Measurements from ENCODE around the gene RADX. TPM values are rescaled to one million over a fixed set of nuclear protein-coding genes. Genes with fewer than 3 reads are reported as not detected.

Gene RADX
- polyA plus RNA-seq (2012; rRNA removed) = not detected in 2 replicates
- polyA plus RNA-seq (2012; cell fraction: cytosol; rRNA removed) = not detected in 2 replicates
- polyA plus RNA-seq (2012; cell fraction: nucleus; rRNA removed) = not detected in 2 replicates

- Histone ChIP-seq H3K9me3 (no peaks in the 10 kb centered on the region), H4K20me1 (ENCODE audit: insufficient read depth) (no peaks in the 10 kb centered on the region), H3K4me2 (peak within 1 kb of the TSS; percentile 79), H3K4me1 (ENCODE audit: control insufficient read depth in 1 of 2, insufficient read depth in 2 of 2, low read depth in 1 of 2, low read length in 1 of 2) (peaks cover 0 to 4% of the 10 kb centered on the region in 2 experiments; a peak in 1 of 4 replicates), H3F3A (replicated peaks; ENCODE audit: insufficient read depth) (no peaks in the 10 kb centered on the region), H3K9me2 (no peaks in the 10 kb centered on the region), H3K27ac (ENCODE audit: low read depth in 2 of 2, low read length in 1 of 2) (no peak within 1 kb of the TSS), H2AFZ (ENCODE audit: low read depth) (peak within 1 kb of the TSS; percentile 88), H3K79me2 (ENCODE audit: insufficient read depth) (no peaks in the 10 kb centered on the region), H3K36me3 (replicated peaks in 1 of 2; ENCODE audit: control insufficient read depth in 1 of 2, insufficient read depth in 2 of 2, low read length in 1 of 2) (no peaks in the 10 kb centered on the region), H3K9ac (no peak within 1 kb of the TSS), H3K4me3 (ENCODE audit: low read depth in 2 of 2, low read length in 1 of 2) (peak within 1 kb of the TSS; percentile 37 to 58), H3K27me3 (ENCODE audit: insufficient read depth) (peaks cover 42% of the 10 kb centered on the region; the same call in 1 of the 2 replicates)
- ChIA-PET CTCF (interaction anchor here (0.9 to 1.5 kb wide), 2 partner anchors 8 to 10 kb away, joined by 3 to 4 read pairs; no protein-coding TSS in a partner anchor), POLR2A (no interaction called here)
- WGBS (ENCODE audit: low lambda C conversion rate) = 3% methylated on average over 16 of the region's 46 CpGs
- peak; percentile 53 for DNase-seq
- TF ChIP-seq POLR2AphosphoS5 (IDR thresholded peaks at IDR 0.05; ENCODE audit: low read depth, low read length) = no peak
- peak; percentile 62 for TF ChIP-seq NRF1 (IDR thresholded peaks at IDR 0.05; ENCODE audit: low read depth, low read length)
- no peak for TF ChIP-seq USF2 (IDR thresholded peaks at IDR 0.05; ENCODE audit: borderline replicate concordance, low read depth, low read length)
- peak; percentile 38; the same call in 1 of the 2 replicates for TF ChIP-seq RFX5 (IDR thresholded peaks at IDR 0.05; ENCODE audit: low read length)
- no peak for TF ChIP-seq GATA2 (CRISPR knock-in tag; IDR thresholded peaks at IDR 0.05)
Observed at GRCh38 chrX:106611679-106612392, at the start of gene RADX. TSS of gene RADX (plus strand) at chrX:106611978. CDS start at chrX:106612081, 103 bp downstream.

- WGBS (ENCODE audit: low lambda C conversion rate) = 2% methylated on average over 2 of the region's 2 CpGs
- Histone ChIP-seq H3K9me3 (no peaks in the 10 kb centered on the region), H3K36me3 (replicated peaks in 1 of 2; ENCODE audit: control insufficient read depth in 1 of 2, insufficient read depth in 2 of 2, low read length in 1 of 2) (no peaks in the 10 kb centered on the region), H3K4me1 (ENCODE audit: control insufficient read depth in 1 of 2, insufficient read depth in 2 of 2, low read depth in 1 of 2, low read length in 1 of 2) (no peaks in the 10 kb centered on the region), H3K4me2 (no peak overlapping the region), H3K27ac (ENCODE audit: low read depth in 2 of 2, low read length in 1 of 2) (no peak overlapping the region), H3K9ac (no peak overlapping the region), H3K27me3 (ENCODE audit: insufficient read depth) (0 out of 2 replicates have a peak, but pooled peaks cover under 1% of the 10 kb centered on the region), H3K9me2 (no peaks in the 10 kb centered on the region), H3F3A (replicated peaks; ENCODE audit: insufficient read depth) (no peaks in the 10 kb centered on the region), H3K4me3 (ENCODE audit: low read depth in 2 of 2, low read length in 1 of 2) (no peak overlapping the region), H2AFZ (ENCODE audit: low read depth) (no peak overlapping the region), H4K20me1 (ENCODE audit: insufficient read depth) (no peaks in the 10 kb centered on the region), H3K79me2 (ENCODE audit: insufficient read depth) (no peaks in the 10 kb centered on the region)
- CTCF ChIA-PET = no interaction called here
- POLR2A ChIA-PET = no interaction called here
- no peak for TF ChIP-seq MXI1 (IDR thresholded peaks at IDR 0.05; ENCODE audit: low read depth, low read length)
- TF ChIP-seq RAD21 (IDR thresholded peaks at IDR 0.05; ENCODE audit: low read length) = no peak
- no peak for TF ChIP-seq GABPA (IDR thresholded peaks at IDR 0.05; ENCODE audit: low read depth)
- TF ChIP-seq POLR2AphosphoS5 (IDR thresholded peaks at IDR 0.05; ENCODE audit: low read depth, low read length) = no peak
- no peak for DNase-seq
Observed at GRCh38 chrX:106564986-106565385, 46.8 kb upstream of the RADX start.

- ChIA-PET POLR2A (no interaction called here), CTCF (interaction anchor here (1.1 kb wide), 1 partner anchor 14 kb away, joined by 3 read pairs; no protein-coding TSS in a partner anchor)
- no peak overlapping the region for H3K4me3 ChIP-seq (ENCODE audit: low read depth in 2 of 2, low read length in 1 of 2)
- H4K20me1 ChIP-seq (ENCODE audit: insufficient read depth) = no peaks in the 10 kb centered on the region
- no peak for TF ChIP-seq ZBTB33 (IDR thresholded peaks at IDR 0.05; ENCODE audit: borderline replicate concordance, low read depth)
- no peaks in the 10 kb centered on the region for H3K9me3 ChIP-seq
- WGBS (ENCODE audit: low lambda C conversion rate) = 0% methylated on average over 3 of the region's 8 CpGs
- no peaks in the 10 kb centered on the region for H3K36me3 ChIP-seq (replicated peaks in 1 of 2; ENCODE audit: control insufficient read depth in 1 of 2, insufficient read depth in 2 of 2, low read length in 1 of 2)
- H3K4me1 ChIP-seq (ENCODE audit: control insufficient read depth in 1 of 2, insufficient read depth in 2 of 2, low read depth in 1 of 2, low read length in 1 of 2) = no peaks in the 10 kb centered on the region
- no peak overlapping the region for H2AFZ ChIP-seq (ENCODE audit: low read depth)
- no peaks in the 10 kb centered on the region for H3F3A ChIP-seq (replicated peaks; ENCODE audit: insufficient read depth)
- H3K27ac ChIP-seq (ENCODE audit: low read depth in 2 of 2, low read length in 1 of 2) = no peak overlapping the region
- H3K9ac ChIP-seq = no peak overlapping the region
- H3K9me2 ChIP-seq = no peaks in the 10 kb centered on the region
- no peak for DNase-seq
- no peak overlapping the region for H3K4me2 ChIP-seq
- peaks cover 5% of the 10 kb centered on the region; the same call in 1 of the 2 replicates for H3K27me3 ChIP-seq (ENCODE audit: insufficient read depth)
- no peaks in the 10 kb centered on the region for H3K79me2 ChIP-seq (ENCODE audit: insufficient read depth)
Observed at GRCh38 chrX:106566362-106566761, 45.4 kb upstream of the RADX start.

Measured in SK-N-SH (cell line).